ES-I3 (cell line): Measurements from ENCODE around the gene SDR42E2.
"Not testable (repeated sequence)": the region's sequence is repeated elsewhere in the genome, so short reads cannot be mapped to it uniquely, and the experiment has no call there.

Source experiments
- H3K36me3 ChIP-seq: 2 replicates; pipeline ENCODE4 v1.6.1; 2013; ENCODE audit warnings: mild to moderate bottlenecking, low read length, control low read depth, moderate library complexity; ENCODE audit not compliant: insufficient read depth
- H3K4me1 ChIP-seq: 2 replicates; pipeline ENCODE4 v1.6.1; 2013; ENCODE audit warnings: mild to moderate bottlenecking, control low read depth, low read length; ENCODE audit not compliant: insufficient read depth
- H3K9ac ChIP-seq: 2 replicates; pipeline ENCODE4 v1.6.1; 2013; ENCODE audit warnings: low read depth, mild to moderate bottlenecking, low read length, moderate library complexity
- H3K9me3 ChIP-seq: 2 replicates; pipeline ENCODE4 v1.6.1; 2013; ENCODE audit warnings: mild to moderate bottlenecking, low read length, moderate library complexity; ENCODE audit not compliant: control insufficient read depth, insufficient read depth

Gene SDR42E2

GRCh38 chr16:22191532-22192260, 29.4 kb downstream of the SDR42E2 start:
- Histone ChIP-seq H3K9me3 (no peaks in the 10 kb centered on the region), H3K36me3 (no peaks in the 10 kb centered on the region), H3K4me1 (peaks cover 17% of the 10 kb centered on the region), H3K9ac (peak overlapping the region; percentile 92)

- H3K9me3 ChIP-seq, result no peaks in the 10 kb centered on the region
- peak overlapping the region; percentile 92 for H3K9ac ChIP-seq
- H3K36me3 ChIP-seq, result no peaks in the 10 kb centered on the region
- peaks cover 17% of the 10 kb centered on the region for H3K4me1 ChIP-seq
Observed at GRCh38 chr16:22192261-22193062, 30.2 kb downstream of the SDR42E2 start.

DNA sequence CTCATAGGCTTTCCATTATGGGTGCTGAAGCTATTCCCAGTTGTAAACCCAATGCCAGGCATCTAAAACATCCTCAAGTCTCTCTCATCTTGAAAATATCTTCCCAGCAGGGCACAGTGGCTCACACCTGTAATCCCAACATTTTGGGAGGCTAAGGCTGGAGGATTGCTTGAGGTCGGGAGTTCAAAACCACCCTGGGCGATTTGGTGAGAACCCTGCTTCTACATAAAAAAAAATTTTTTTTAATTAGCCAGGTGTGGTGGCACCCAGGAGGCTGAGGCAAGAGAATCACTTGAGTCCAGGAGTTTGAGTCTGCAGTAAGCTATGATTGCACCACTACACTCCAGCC, 30.7 kb downstream of the SDR42E2 start:
- H3K9me3 ChIP-seq, result no peaks in the 10 kb centered on the region
- peaks cover 17% of the 10 kb centered on the region for H3K4me1 ChIP-seq
- H3K9ac ChIP-seq, result no peak overlapping the region
- H3K36me3 ChIP-seq, result no peaks in the 10 kb centered on the region

DNA sequence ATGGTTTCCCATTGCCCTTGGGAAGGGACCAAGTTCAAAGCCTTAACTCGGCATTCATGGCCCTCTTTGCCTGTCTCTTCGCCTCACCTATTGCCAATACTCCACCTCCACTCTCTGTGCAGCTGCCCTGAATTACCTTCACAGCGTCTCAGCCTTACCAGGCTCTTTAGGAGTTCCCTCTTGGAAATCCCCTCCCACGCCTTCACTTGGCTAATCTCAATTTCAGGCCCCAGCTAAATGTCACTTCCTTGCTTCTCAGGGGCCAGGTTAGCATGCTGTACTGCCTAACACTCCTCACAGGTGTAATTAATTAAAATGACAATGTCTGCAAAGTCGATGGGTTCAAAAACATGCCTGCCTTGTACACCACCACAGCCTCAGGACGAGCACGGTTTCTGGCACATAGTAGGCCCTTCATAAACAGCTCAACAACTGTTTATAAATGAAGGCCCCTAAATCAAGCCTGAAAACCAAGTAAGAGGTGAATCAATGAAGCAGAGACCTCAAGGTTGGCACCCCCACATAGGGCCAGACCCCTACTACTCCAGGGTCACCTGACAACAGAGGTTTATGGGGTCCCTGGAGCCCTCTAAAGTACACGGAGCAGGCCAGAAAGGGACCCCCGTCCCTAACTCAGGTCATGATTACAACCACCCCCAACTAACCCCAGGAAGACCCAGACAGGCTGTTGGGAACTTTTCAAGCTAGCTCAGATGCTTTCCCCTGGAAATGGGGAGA, 32.6 kb downstream of the SDR42E2 start:
- peaks cover 19% of the 10 kb centered on the region for H3K4me1 ChIP-seq
- H3K9me3 ChIP-seq, result no peaks in the 10 kb centered on the region
- H3K9ac ChIP-seq, result no peak overlapping the region
- H3K36me3 ChIP-seq, result no peaks in the 10 kb centered on the region

GRCh38 chr16:22195445-22195694, 33.1 kb downstream of the SDR42E2 start:
- H3K9ac ChIP-seq, result no peak overlapping the region

GRCh38 chr16:22195695-22196558, 33.6 kb downstream of the SDR42E2 start:
- H3K9ac ChIP-seq, result peak overlapping the region; percentile 71
- H3K9me3 ChIP-seq, result no peaks in the 10 kb centered on the region
- no peaks in the 10 kb centered on the region for H3K36me3 ChIP-seq
- H3K4me1 ChIP-seq, result peaks cover 19% of the 10 kb centered on the region

More at GRCh38 chr16:22195445-22195694, 33.1 kb downstream of the SDR42E2 start:
- no peaks in the 10 kb centered on the region for H3K36me3 ChIP-seq
- H3K4me1 ChIP-seq, result peaks cover 19% of the 10 kb centered on the region
- H3K9me3 ChIP-seq, result no peaks in the 10 kb centered on the region

DNA sequence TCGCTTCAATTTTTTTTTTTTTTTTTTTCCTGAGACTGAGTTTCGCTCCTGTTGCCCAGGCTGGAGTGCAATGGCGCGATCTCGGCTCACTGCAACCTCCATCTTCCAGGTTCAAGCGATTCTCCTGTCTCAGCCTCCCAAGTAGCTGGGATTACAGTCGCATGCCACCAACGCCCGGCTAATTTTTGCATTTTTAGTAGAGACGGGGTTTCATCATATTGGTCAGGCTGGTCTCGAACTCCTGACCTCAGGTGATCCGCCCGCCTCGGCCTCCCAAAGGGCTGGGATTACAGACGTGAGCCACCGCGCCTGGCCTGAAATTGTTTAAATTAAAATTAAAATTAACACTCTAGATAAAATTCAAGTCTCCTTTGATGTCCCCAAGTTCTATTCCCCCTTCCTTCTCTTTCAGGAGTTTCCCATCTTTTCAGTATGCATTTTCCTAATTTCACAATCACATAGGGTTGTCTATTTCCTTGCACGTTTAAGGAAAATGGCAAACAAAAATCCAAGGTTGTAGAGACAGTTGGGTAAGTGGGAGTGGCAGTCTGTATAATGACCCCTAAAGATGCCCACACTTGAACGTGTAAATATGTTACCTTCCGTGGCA, 34.4 kb downstream of the SDR42E2 start:
- H3K36me3 ChIP-seq, H3K9me3 ChIP-seq: not testable (repeated sequence)
- peaks cover 19% of the 10 kb centered on the region for H3K4me1 ChIP-seq
- H3K9ac ChIP-seq, result peak overlapping the region; percentile 71; the same call in 1 of the 2 replicates

- Histone ChIP-seq H3K9me3 (no peaks in the 10 kb centered on the region), H3K4me1 (peaks cover 15% of the 10 kb centered on the region), H3K36me3 (no peaks in the 10 kb centered on the region), H3K9ac (no peak overlapping the region)
Observed at GRCh38 chr16:22198547-22199293, 36.4 kb downstream of the SDR42E2 start.

- peaks cover 12% of the 10 kb centered on the region; the same call in 1 of the 2 replicates for H3K4me1 ChIP-seq
- no peaks in the 10 kb centered on the region for H3K9me3 ChIP-seq
- no peaks in the 10 kb centered on the region for H3K36me3 ChIP-seq
- H3K9ac ChIP-seq, result no peak overlapping the region
Observed at GRCh38 chr16:22202261-22202637, 39.9 kb downstream of the SDR42E2 start.

GRCh38 chr16:22203091-22203490, 40.8 kb downstream of the SDR42E2 start:
- no peaks in the 10 kb centered on the region for H3K9me3 ChIP-seq
- H3K4me1 ChIP-seq, result peaks cover 19% of the 10 kb centered on the region; the same call in 1 of the 2 replicates
- no peak overlapping the region for H3K9ac ChIP-seq
- no peaks in the 10 kb centered on the region for H3K36me3 ChIP-seq

DNA sequence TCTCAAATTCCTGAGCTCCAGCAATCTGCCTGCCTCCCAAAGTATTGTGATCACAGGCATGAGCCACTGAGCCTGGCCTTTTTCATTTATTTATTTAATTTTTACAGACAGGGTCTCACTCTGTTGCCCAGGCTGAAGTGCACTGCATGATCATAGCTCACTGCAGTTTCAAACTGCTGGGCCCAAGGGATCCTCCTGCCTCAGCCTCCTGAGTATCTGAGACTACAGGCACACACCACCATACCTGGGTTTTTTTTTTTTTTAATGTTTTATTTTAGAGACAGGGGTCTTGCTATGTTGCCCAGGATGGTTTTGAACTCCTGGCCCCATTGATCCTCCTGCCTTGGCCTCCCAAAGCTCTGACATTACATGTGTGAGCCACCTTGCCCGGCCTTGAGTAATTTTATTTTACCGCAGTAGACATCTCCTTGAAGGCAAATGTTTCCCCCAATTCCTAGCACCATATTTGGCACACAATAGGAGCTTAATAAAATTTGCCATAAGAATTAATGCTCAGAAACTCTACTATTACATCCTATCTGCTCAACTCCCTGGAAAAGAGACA, 41.9 kb downstream of the SDR42E2 start:
- no peaks in the 10 kb centered on the region for H3K9me3 ChIP-seq
- H3K9ac ChIP-seq, result no peak overlapping the region
- peaks cover 15% of the 10 kb centered on the region; the same call in 1 of the 2 replicates for H3K4me1 ChIP-seq
- H3K36me3 ChIP-seq, result no peaks in the 10 kb centered on the region

DNA sequence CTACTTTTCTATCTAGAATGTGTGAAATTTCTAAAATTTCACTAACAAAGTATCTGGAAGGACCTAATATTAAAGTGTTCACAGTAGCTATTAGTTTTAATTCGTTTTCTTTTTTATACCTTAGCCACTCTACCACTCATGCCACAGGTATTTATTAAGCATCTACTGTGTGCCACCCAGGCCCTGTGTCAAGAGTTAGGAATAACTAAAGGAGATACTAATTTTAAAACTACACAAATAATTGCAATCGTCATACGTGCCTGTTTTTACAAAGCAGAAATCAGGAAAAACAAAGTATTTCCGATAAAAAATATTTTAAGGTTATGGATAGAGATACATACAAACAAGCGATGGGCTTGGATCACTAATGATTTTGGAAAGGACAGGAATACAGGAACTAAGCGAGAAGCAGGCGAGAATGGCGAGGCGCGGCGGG, 43.3 kb downstream of the SDR42E2 start:
- H3K9ac ChIP-seq, result peak overlapping the region; percentile 35; the same call in 1 of the 2 replicates
- peaks cover 10% of the 10 kb centered on the region; the same call in 1 of the 2 replicates for H3K4me1 ChIP-seq
- H3K9me3 ChIP-seq, result no peaks in the 10 kb centered on the region
- H3K36me3 ChIP-seq, result no peaks in the 10 kb centered on the region
